Upper lobe of right lung (tissue), 1 donor: ENCODE measurements around the gene IL4R. TPM values are rescaled to one million over a fixed set of nuclear protein-coding genes. Genes with fewer than 3 reads are reported as not detected.

ENCODE experiments used
- ATAC-seq: fragments of 200-7000 bp; cut with Tn5 transposase; one replicate; pipeline ENCODE4 v1.9.1; 2020; ENCODE audit warnings: mild to moderate bottlenecking, moderate library complexity
- DNase-seq: peaks from one replicate; pipeline ENCODE4 v3.0.0-alpha.2; 2020
- H3K27ac ChIP-seq: fragments of 200-600 bp; one replicate; pipeline ENCODE4 v1.8.0; 2022
- H3K27me3 ChIP-seq: fragments of 200-600 bp; one replicate; pipeline ENCODE4 v1.8.0; 2022; ENCODE audit warnings: mild to moderate bottlenecking
- H3K36me3 ChIP-seq: fragments of 200-600 bp; one replicate; pipeline ENCODE4 v1.8.0; 2022
- H3K4me1 ChIP-seq: fragments of 200-600 bp; one replicate; pipeline ENCODE4 v1.8.0; 2022
- H3K4me3 ChIP-seq: fragments of 200-600 bp; one replicate; pipeline ENCODE4 v1.8.0; 2022; ENCODE audit warnings: mild to moderate bottlenecking
- H3K9me3 ChIP-seq: fragments of 200-600 bp; one replicate; pipeline ENCODE4 v1.8.0; 2022
- CTCF ChIP-seq: fragments of 200-600 bp; IDR thresholded peaks from one replicate; pipeline ENCODE4 v1.8.0; 2022; ENCODE audit warnings: antibody characterized with exemption
- intact Hi-C: fragments of 100-400 bp; cut with DNase I; formaldehyde crosslinking; loops from one replicate; pipeline ENCODE4 v1.11.0; 2022
- long read RNA-seq: library from polyadenylated mRNA; unstranded; transcript quantifications from one replicate; pipeline ENCODE4 v2.0.0, GENCODE V29; 2021
- total RNA-seq: library from RNA; stranded (reverse); fragmentation: NEBNext Ultra II Directional; extraction: Animal tissue kit (Norgen Biotek cat#: 25700); gene quantifications from one replicate; pipeline ENCODE4 v1.2.1, GENCODE V29; 2021
- donor health status: DM: no; HTN: yes; CAD: no; lungs with severe emphysema.

Gene IL4R
- 153 TPM for total RNA-seq
- long read RNA-seq, transcript IL4R-203 (10 exons, 3,539 nt) = minor isoform, 7 of 126 reads
- long read RNA-seq, transcript IL4R-202 (11 exons, 3,685 nt) = major isoform, 21 of 126 reads
- long read RNA-seq, partial matches to known transcripts = 21 of 126 reads
- long read RNA-seq, other reads (novel, unspliced or antisense) = 75 of 126 reads

- Histone ChIP-seq H3K9me3 (no peaks in the 10 kb centered on the region), H3K4me3 (peak within 1 kb of the TSS; percentile 98), H3K4me1 (peaks cover 44% of the 10 kb centered on the region), H3K27ac (peak within 1 kb of the TSS; percentile 99), H3K27me3 (no peaks in the 10 kb centered on the region), H3K36me3 (no peaks in the 10 kb centered on the region)
- TF ChIP-seq CTCF = no peak
- DNase-seq = peak; percentile 95
- ATAC-seq = peak; percentile 85
- intact Hi-C loops = no loop called here
Observed at GRCh38 chr16:27313422-27314160, at the start of gene IL4R. Gene IL4R (plus strand): TSS chr16:27313974. CDS start chr16:27340204, 26,230 bp downstream.

GRCh38 chr16:27264151-27264550, 49.6 kb upstream of the IL4R start:
- Histone ChIP-seq H3K27me3 (no peaks in the 10 kb centered on the region), H3K36me3 (no peaks in the 10 kb centered on the region), H3K9me3 (no peaks in the 10 kb centered on the region), H3K27ac (no peak overlapping the region), H3K4me3 (no peak overlapping the region), H3K4me1 (peaks cover 22% of the 10 kb centered on the region)
- DNase-seq = no peak
- ATAC-seq = peak; percentile 60
- no peak for TF ChIP-seq CTCF
- intact Hi-C loops = no loop called here

GRCh38 chr16:27265982-27266381, 47.8 kb upstream of the IL4R start:
- TF ChIP-seq CTCF = no peak
- H3K36me3 ChIP-seq = no peaks in the 10 kb centered on the region
- intact Hi-C loops = no loop called here
- H3K27me3 ChIP-seq = no peaks in the 10 kb centered on the region
- H3K9me3 ChIP-seq = no peaks in the 10 kb centered on the region
- no peak overlapping the region for H3K27ac ChIP-seq
- H3K4me1 ChIP-seq = peaks cover 16% of the 10 kb centered on the region
- no peak for DNase-seq
- no peak overlapping the region for H3K4me3 ChIP-seq
- ATAC-seq = no peak

- peak overlapping the region; percentile 67 for H3K4me3 ChIP-seq
- H3K9me3 ChIP-seq = no peaks in the 10 kb centered on the region
- H3K4me1 ChIP-seq = peaks cover 16% of the 10 kb centered on the region
- ATAC-seq (no peak), DNase-seq (no peak)
- intact Hi-C loops = no loop called here
- H3K27ac ChIP-seq = no peak overlapping the region
- TF ChIP-seq CTCF = no peak
- no peaks in the 10 kb centered on the region for H3K27me3 ChIP-seq
- no peaks in the 10 kb centered on the region for H3K36me3 ChIP-seq
Observed at GRCh38 chr16:27267037-27267677, 46.6 kb upstream of the IL4R start.

- peak; percentile 21 for TF ChIP-seq CTCF
- H3K9me3 ChIP-seq = no peaks in the 10 kb centered on the region
- peak within 1 kb of the TSS; percentile 93 for H3K27ac ChIP-seq
- ATAC-seq = peak; percentile 99
- H3K4me1 ChIP-seq = peaks cover 16% of the 10 kb centered on the region
- intact Hi-C loops = no loop called here
- DNase-seq = peak; percentile 99
- no peaks in the 10 kb centered on the region for H3K36me3 ChIP-seq
- peak within 1 kb of the TSS; percentile 67 for H3K4me3 ChIP-seq
- H3K27me3 ChIP-seq = no peaks in the 10 kb centered on the region
Observed at GRCh38 chr16:27268376-27269299, 45.1 kb upstream of the IL4R start, which contains the start of gene NSMCE1. Gene NSMCE1 (minus strand): TSS chr16:27268772. CDS start chr16:27257570, 11,202 bp downstream.
